ENCODE measurements around the gene NTNG1. TPM values are rescaled to one million over a fixed set of nuclear protein-coding genes. Genes with fewer than 3 reads are reported as not detected.

NTNG1 gene
- total RNA-seq, 3 donors from 2014 or later (not counting 1 experiment from before 2014, with no cell fraction given): 0.58 TPM; not detected in 2

DNA sequence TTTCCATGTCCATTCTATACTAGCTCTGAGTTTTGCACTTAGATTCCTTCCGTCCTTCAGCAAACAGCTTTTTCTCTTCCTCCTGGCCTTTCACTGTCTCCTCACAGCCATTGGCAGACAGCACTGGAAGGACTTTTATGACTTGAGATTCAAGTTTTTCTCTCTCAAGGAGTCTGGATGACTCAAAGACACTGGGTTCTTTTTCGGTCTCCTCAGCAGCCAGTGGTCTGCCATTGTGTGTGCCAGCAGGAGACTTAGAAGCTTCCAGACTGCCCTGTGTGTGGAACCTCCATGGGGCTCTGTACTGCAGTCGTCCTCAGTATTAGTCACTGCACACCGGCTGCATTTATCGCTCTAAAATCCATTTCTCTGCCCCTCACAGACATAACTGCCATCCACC is 30.5 kb downstream of the NTNG1 start:
- peaks cover 0 to 4% of the 10 kb centered on the region in 2 donors for H3K27me3 Mint-ChIP-seq (ENCODE audit: low read depth in 2 of 2)
- WGBS (ENCODE audit: insufficient coverage): 91% methylated on average over 5 of the region's 5 CpGs
- no peak for ATAC-seq
- peaks cover 0 to 3% of the 10 kb centered on the region in 2 donors for H3K9me3 Mint-ChIP-seq
- no peaks in the 10 kb centered on the region for H3K36me3 Mint-ChIP-seq
- DNase-seq: no peak
- H3K27me3 ChIP-seq (ENCODE audit: control insufficient read depth, insufficient read depth, low read length): no peaks in the 10 kb centered on the region
- no peak overlapping the region for H3K4me3 Mint-ChIP-seq
- TF ChIP-seq CTCF (IDR thresholded peaks at IDR 0.05): no peak
- H3K4me1 Mint-ChIP-seq: no peaks in the 10 kb centered on the region
- no peak overlapping the region for H3K4me3 ChIP-seq (ENCODE audit: low read length)
- no peaks in the 10 kb centered on the region for H3K36me3 ChIP-seq (ENCODE audit: control insufficient read depth, insufficient read depth, low read length)
- intact Hi-C loops (cut with micrococcal nuclease): no loop called here
- no peaks in the 10 kb centered on the region for H3K9me3 ChIP-seq (ENCODE audit: control insufficient read depth, insufficient read depth, low read length)
- no peaks in the 10 kb centered on the region for H3K4me1 ChIP-seq (ENCODE audit: control insufficient read depth, insufficient read depth, low read length)
- H3K27ac ChIP-seq (ENCODE audit: low read length): no peak overlapping the region
- no peak overlapping the region for H3K27ac Mint-ChIP-seq

DNA sequence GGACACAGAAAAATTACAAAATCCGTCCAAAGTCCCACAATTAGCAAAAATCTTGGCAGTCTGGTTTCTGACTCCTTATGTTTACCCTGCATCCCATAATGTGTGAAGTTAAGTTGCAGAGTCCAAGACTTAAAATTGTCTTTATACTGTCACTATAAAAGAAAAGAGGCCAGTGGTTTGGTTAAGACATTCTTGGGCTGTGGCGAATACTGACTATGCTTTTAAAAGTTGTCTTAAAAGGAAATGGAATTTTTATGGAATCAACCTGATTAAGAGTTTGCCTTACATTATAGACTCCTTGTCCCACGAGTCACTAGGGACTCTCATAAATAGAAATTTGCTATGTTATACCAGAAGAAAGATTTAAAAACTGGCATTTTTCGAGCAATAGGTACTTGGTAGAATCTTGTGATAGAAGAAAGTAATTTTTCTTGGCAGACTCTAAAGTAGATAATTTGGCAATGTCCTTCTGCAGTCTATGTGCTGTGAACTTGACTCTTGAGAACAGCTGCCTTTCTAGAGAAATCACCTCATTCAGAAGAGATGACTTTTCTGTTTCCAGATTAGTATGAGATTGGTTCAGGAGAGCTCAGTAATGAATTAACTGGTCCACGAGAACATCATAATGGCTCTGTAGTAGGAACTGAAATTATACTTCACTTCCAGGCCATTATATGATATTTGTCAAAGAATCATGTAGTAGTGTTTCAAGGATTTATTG is 31.8 kb downstream of the NTNG1 start:
- H3K4me3 ChIP-seq (ENCODE audit: low read length): no peak overlapping the region
- H3K27ac ChIP-seq (ENCODE audit: low read length): no peak overlapping the region
- intact Hi-C loops (cut with micrococcal nuclease): no loop called here
- no peak for TF ChIP-seq CTCF (IDR thresholded peaks at IDR 0.05)
- H3K9me3 ChIP-seq (ENCODE audit: control insufficient read depth, insufficient read depth, low read length): no peaks in the 10 kb centered on the region
- no peaks in the 10 kb centered on the region for H3K27me3 ChIP-seq (ENCODE audit: control insufficient read depth, insufficient read depth, low read length)
- no peaks in the 10 kb centered on the region for H3K4me1 Mint-ChIP-seq
- no peak overlapping the region for H3K27ac Mint-ChIP-seq
- WGBS (ENCODE audit: insufficient coverage): 74% methylated on average over 4 of the region's 5 CpGs
- no peaks in the 10 kb centered on the region for H3K36me3 ChIP-seq (ENCODE audit: control insufficient read depth, insufficient read depth, low read length)
- ATAC-seq: no peak
- no peak for DNase-seq
- H3K36me3 Mint-ChIP-seq: no peaks in the 10 kb centered on the region
- H3K27me3 Mint-ChIP-seq (ENCODE audit: low read depth in 2 of 2): peaks cover 0 to 4% of the 10 kb centered on the region in 2 donors
- H3K4me3 Mint-ChIP-seq: no peak overlapping the region
- H3K9me3 Mint-ChIP-seq: peaks cover 0 to 3% of the 10 kb centered on the region in 2 donors
- H3K4me1 ChIP-seq (ENCODE audit: control insufficient read depth, insufficient read depth, low read length): no peaks in the 10 kb centered on the region

- TF ChIP-seq CTCF (IDR thresholded peaks at IDR 0.05): no peak
- Histone ChIP-seq H3K27ac (ENCODE audit: low read length) (no peak overlapping the region), H3K9me3 (ENCODE audit: control insufficient read depth, insufficient read depth, low read length) (no peaks in the 10 kb centered on the region), H3K4me1 (ENCODE audit: control insufficient read depth, insufficient read depth, low read length) (no peaks in the 10 kb centered on the region), H3K36me3 (ENCODE audit: control insufficient read depth, insufficient read depth, low read length) (no peaks in the 10 kb centered on the region), H3K27me3 (ENCODE audit: control insufficient read depth, insufficient read depth, low read length) (no peaks in the 10 kb centered on the region), H3K4me3 (ENCODE audit: low read length) (no peak overlapping the region)
- Mint-ChIP-seq H3K9me3 (peaks cover 0 to 3% of the 10 kb centered on the region in 2 donors), H3K4me3 (no peak overlapping the region), H3K27ac (no peak overlapping the region), H3K27me3 (ENCODE audit: low read depth in 2 of 2) (peaks cover 0 to 8% of the 10 kb centered on the region in 2 donors), H3K4me1 (no peaks in the 10 kb centered on the region), H3K36me3 (no peaks in the 10 kb centered on the region)
- no peak for ATAC-seq
- WGBS (ENCODE audit: insufficient coverage): 83% methylated on average over 1 of the region's 1 CpG
- no peak for DNase-seq
- intact Hi-C loops (cut with micrococcal nuclease): no loop called here
Measured at GRCh38 chr1:107175102-107175909, 34.5 kb downstream of the NTNG1 start.
